CD4-positive, alpha-beta T cell (primary cell): ENCODE results near the gene KIF3C. TPM values are rescaled to one million over a fixed set of nuclear protein-coding genes. Genes with fewer than 3 reads are reported as not detected.

Experiments
- ATAC-seq: fragments of 200-7000 bp; cut with Tn5 transposase; one replicate; pipeline ENCODE4 v1.10.0; 2022; ENCODE audit warnings: mild to moderate bottlenecking; ENCODE audit not compliant: poor library complexity
- CTCF ChIA-PET: fragments of 350-600 bp; sonication (Branson Sonifier 250); formaldehyde crosslinking; loops from one replicate; lab custom pipeline; 2021; ENCODE audit warnings: antibody characterized with exemption, inconsistent platforms; lab: Charles Lee
- POLR2A ChIA-PET: fragments of 350-600 bp; sonication (Branson Sonifier 250); formaldehyde crosslinking; loops from one replicate; lab custom pipeline; 2021; ENCODE audit warnings: antibody characterized with exemption, inconsistent platforms; lab: Charles Lee
- DNase-seq, 14 experiments: peaks; one replicate each; pipeline ENCODE4 v3.0.0-alpha.2; 2013 to 2020; ENCODE audit warnings: mixed read lengths in 2 of 14
- H3K27ac ChIP-seq, 2 donors: one replicate each; pipeline versions ENCODE4 v1.5.1 to v1.7.0; 2013; ENCODE audit warnings: low read length in 2 of 2, low read depth in 1 of 2, mild to moderate bottlenecking in 1 of 2
- H3K27me3 ChIP-seq, 2 experiments: 1 replicate in 1 of 2; 2 replicates in 1 of 2; pipeline versions ENCODE4 v1.6.1 to v1.7.0; 2013; ENCODE audit warnings: low read length in 2 of 2, control low read depth in 1 of 2, mild to moderate bottlenecking in 1 of 2, moderate library complexity in 1 of 2; ENCODE audit not compliant: insufficient read depth in 2 of 2, control insufficient read depth in 1 of 2
- H3K36me3 ChIP-seq: one replicate; pipeline ENCODE4 v1.6.1; 2013; ENCODE audit warnings: low read length, control low read depth; ENCODE audit not compliant: insufficient read depth
- H3K4me1 ChIP-seq: one replicate; pipeline ENCODE4 v1.6.1; 2013; ENCODE audit warnings: low read length, control low read depth; ENCODE audit not compliant: insufficient read depth
- H3K4me3 ChIP-seq: one replicate; pipeline ENCODE4 v1.5.1; 2013; ENCODE audit warnings: mild to moderate bottlenecking, low read length, moderate library complexity
- H3K9me3 ChIP-seq, 2 experiments: 1 replicate in 1 of 2; 2 replicates in 1 of 2; pipeline versions ENCODE4 v1.6.1 to v1.7.0; 2013; ENCODE audit warnings: low read length in 2 of 2, mild to moderate bottlenecking in 2 of 2, control low read depth in 1 of 2, moderate library complexity in 1 of 2; ENCODE audit not compliant: control insufficient read depth in 1 of 2, insufficient read depth in 1 of 2
- H3K27ac Mint-ChIP-seq: one replicate; pipeline ENCODE4 v1.8.0; 2020; ENCODE audit warnings: mixed read lengths
- H3K27me3 Mint-ChIP-seq: one replicate; pipeline ENCODE4 v1.8.0; 2021; ENCODE audit warnings: mixed read lengths
- H3K36me3 Mint-ChIP-seq: one replicate; pipeline ENCODE4 v1.8.0; 2021; ENCODE audit warnings: low read depth, mixed read lengths
- H3K4me1 Mint-ChIP-seq: one replicate; pipeline ENCODE4 v1.8.0; 2021; ENCODE audit warnings: low read depth, mixed read lengths
- H3K4me3 Mint-ChIP-seq: one replicate; pipeline ENCODE4 v1.8.0; 2020; ENCODE audit warnings: mild to moderate bottlenecking, mixed read lengths
- H3K9me3 Mint-ChIP-seq: one replicate; pipeline ENCODE4 v1.8.0; 2020; ENCODE audit warnings: mixed read lengths
- intact Hi-C, 2 experiments: fragments of 100-400 bp; cut with DNase I in 1 of 2; cut with micrococcal nuclease in 1 of 2; formaldehyde crosslinking; loops; one replicate each; pipeline versions ENCODE4 v1.15.1 to v1.9.0; 2023 to 2025; cut with DNase I, micrococcal nuclease
- total RNA-seq, 174 experiments: library from RNA in 2 of 174; stranded (reverse) in 2 of 174; gene quantifications; one replicate each; pipeline ENCODE4 v1.2.3 and lab custom pipeline; 2021 to 2026
- TF ChIP-seq, protein P1 (sequence below): fragments of 200-600 bp; IDR thresholded peaks from one replicate; pipeline ENCODE4 v1.8.0; 2022; ENCODE audit warnings: antibody characterized with exemption, mild to moderate bottlenecking

KIF3C gene
- total RNA-seq, 2 experiments from 2014 or later = 1.8 to 3.4 TPM

DNA sequence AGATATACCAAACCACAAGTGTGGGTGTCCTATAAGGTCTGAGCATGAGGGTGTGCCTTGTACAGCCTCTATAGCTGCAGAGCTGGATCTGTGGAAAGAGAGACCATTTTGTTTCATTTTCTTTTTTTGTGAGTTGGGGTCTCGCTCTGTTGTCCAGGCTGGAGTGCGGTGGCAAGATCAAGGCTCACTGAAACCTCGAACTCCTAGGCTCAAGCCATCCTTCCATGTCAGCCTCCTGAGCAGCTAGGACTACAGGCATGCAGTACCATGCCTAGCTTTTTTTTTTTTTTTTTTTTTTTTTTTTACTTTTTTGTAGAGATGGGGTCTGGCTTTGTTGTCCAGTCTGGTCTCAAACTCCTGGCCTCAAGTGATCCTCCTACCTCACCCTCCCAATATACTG lies 10.7 kb downstream of the KIF3C start:
- Mint-ChIP-seq H3K4me3 (no peak overlapping the region), H3K36me3 (no peaks in the 10 kb centered on the region), H3K9me3 (no peaks in the 10 kb centered on the region), H3K27me3 (no peaks in the 10 kb centered on the region), H3K4me1 (no peaks in the 10 kb centered on the region), H3K27ac (no peak overlapping the region)
- ChIA-PET CTCF (no interaction called here), POLR2A (no interaction called here)
- Histone ChIP-seq H3K36me3 (no peaks in the 10 kb centered on the region), H3K27me3 (no peaks in the 10 kb centered on the region), H3K27ac (no peak overlapping the region), H3K4me1 (no peaks in the 10 kb centered on the region), H3K9me3 (no peaks in the 10 kb centered on the region), H3K4me3 (no peak overlapping the region)
- TF ChIP-seq, protein P1, sequence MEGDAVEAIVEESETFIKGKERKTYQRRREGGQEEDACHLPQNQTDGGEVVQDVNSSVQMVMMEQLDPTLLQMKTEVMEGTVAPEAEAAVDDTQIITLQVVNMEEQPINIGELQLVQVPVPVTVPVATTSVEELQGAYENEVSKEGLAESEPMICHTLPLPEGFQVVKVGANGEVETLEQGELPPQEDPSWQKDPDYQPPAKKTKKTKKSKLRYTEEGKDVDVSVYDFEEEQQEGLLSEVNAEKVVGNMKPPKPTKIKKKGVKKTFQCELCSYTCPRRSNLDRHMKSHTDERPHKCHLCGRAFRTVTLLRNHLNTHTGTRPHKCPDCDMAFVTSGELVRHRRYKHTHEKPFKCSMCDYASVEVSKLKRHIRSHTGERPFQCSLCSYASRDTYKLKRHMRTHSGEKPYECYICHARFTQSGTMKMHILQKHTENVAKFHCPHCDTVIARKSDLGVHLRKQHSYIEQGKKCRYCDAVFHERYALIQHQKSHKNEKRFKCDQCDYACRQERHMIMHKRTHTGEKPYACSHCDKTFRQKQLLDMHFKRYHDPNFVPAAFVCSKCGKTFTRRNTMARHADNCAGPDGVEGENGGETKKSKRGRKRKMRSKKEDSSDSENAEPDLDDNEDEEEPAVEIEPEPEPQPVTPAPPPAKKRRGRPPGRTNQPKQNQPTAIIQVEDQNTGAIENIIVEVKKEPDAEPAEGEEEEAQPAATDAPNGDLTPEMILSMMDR = no peak
- ATAC-seq (no peak), DNase-seq (no peak)
- intact Hi-C loops = no loop called here

DNA sequence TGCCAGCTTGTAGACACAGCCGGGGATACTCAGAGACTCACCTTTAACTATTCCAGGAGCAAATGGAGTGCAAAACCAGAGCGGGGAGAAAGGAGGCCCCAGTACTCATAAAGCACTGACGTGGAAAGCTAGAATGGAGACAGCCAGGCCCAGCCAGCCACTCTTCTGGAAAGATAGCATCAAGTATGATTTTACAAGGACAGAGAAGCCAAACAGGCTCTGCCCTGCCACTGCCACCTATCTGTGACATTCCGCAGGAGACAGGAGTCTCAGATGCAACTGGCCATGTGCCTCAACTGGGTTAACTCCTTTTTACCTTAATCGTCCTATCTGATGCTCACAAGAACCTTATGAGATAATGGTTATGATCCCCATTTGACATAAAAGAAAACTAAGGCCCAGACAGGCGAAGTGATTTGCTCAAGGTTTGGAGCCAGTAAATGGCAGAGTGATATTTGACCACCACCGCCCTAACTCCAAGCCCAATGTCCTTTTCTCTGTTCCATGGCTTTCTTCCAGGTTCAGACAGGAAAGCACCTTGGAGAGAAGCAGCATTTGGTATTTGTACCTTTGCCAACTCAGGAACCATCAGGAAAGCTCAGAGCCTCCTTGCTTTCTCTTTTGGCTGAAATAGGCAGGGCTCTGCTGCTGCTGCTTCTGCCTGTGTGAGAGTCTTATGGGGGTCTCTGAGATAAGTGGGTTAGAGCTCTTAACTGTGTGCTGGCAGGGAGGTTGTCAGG lies 15.6 kb downstream of the KIF3C start:
- TF ChIP-seq, protein P1 = no peak
- intact Hi-C loops = no loop called here
- H3K27ac ChIP-seq = no peak overlapping the region
- H3K36me3 ChIP-seq = no peaks in the 10 kb centered on the region
- POLR2A ChIA-PET = no interaction called here
- ATAC-seq (no peak), DNase-seq (no peak)
- Mint-ChIP-seq H3K9me3 (no peaks in the 10 kb centered on the region), H3K4me3 (no peak overlapping the region), H3K27ac (no peak overlapping the region), H3K36me3 (no peaks in the 10 kb centered on the region), H3K27me3 (no peaks in the 10 kb centered on the region), H3K4me1 (no peaks in the 10 kb centered on the region)
- H3K27me3 ChIP-seq = no peaks in the 10 kb centered on the region
- CTCF ChIA-PET = interaction anchor here (0.7 kb wide), 1 partner anchor 25 kb away, joined by 3 read pairs; no protein-coding TSS in a partner anchor
- peaks cover under 1% of the 10 kb centered on the region for H3K4me1 ChIP-seq
- no peaks in the 10 kb centered on the region for H3K9me3 ChIP-seq
- no peak overlapping the region for H3K4me3 ChIP-seq

DNA sequence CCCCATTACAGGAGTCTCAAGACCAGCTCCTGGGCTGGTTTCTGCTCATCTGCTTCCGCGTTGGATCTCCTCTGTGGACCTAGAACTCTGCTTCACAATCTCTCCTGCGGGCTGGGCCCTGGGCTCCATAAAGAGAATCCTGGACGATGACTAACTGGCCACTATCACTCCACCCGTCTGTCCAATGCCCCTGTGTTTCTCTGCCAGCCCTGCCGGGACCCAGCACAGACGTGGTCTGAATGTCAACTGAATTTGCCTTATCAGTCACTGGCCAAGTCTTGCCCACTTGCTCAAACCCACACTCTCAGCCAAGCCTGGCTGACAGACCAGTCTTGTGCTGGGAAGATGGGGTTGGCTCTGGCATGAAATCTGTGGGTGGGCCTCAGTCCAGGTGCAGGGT lies 17.4 kb downstream of the KIF3C start:
- ATAC-seq (no peak), DNase-seq (no peak)
- Histone ChIP-seq H3K4me1 (peaks cover 8% of the 10 kb centered on the region), H3K27me3 (no peaks in the 10 kb centered on the region), H3K4me3 (no peak overlapping the region), H3K36me3 (no peaks in the 10 kb centered on the region), H3K27ac (no peak overlapping the region), H3K9me3 (no peaks in the 10 kb centered on the region)
- Mint-ChIP-seq H3K4me3 (no peak overlapping the region), H3K27me3 (no peaks in the 10 kb centered on the region), H3K27ac (no peak overlapping the region), H3K9me3 (no peaks in the 10 kb centered on the region), H3K36me3 (no peaks in the 10 kb centered on the region), H3K4me1 (peaks cover 9% of the 10 kb centered on the region)
- intact Hi-C loops = no loop called here
- POLR2A ChIA-PET = no interaction called here
- TF ChIP-seq, protein P1 = no peak
- CTCF ChIA-PET = no interaction called here
